Head of caudate nucleus (tissue), 42 donors: Measurements from ENCODE around the gene ZNF442.
A peak's percentile ranks its signal among the peaks of the same experiment; 100 is the strongest.
"Not testable (repeated sequence)": the region's sequence is repeated elsewhere in the genome, so short reads cannot be mapped to it uniquely, and the experiment has no call there.

Experiments used
- DNase-seq, 42 donors: peaks; one replicate each; pipeline versions ENCODE4 v3.0.0 to v3.0.0-alpha.2; 2020 to 2021; ENCODE audit warnings: mixed read lengths in 7 of 42
- intact Hi-C: fragments of 100-400 bp; cut with DNase I; formaldehyde crosslinking; loops from one replicate; pipeline ENCODE4 v1.15.0; 2022

The ZNF442 gene

GRCh38 chr19:12333162-12334159 is 32.0 kb downstream of the ZNF442 start, which contains the start of gene ZNF563:
Gene ZNF563 (minus strand): TSS chr19:12333633. CDS start chr19:12333482, 151 bp downstream.
- DNase-seq: peak; percentile 96 to 100 (median 99)
- intact Hi-C loops: no loop called here

GRCh38 chr19:12331211-12331941 is 34.1 kb downstream of the ZNF442 start:
- no peak for DNase-seq

GRCh38 chr19:12330340-12330739 is 35.1 kb downstream of the ZNF442 start:
- intact Hi-C loops: no loop called here
- DNase-seq: no peak

More at GRCh38 chr19:12331211-12331941, 34.1 kb downstream of the ZNF442 start:
- intact Hi-C loops: no loop called here

- intact Hi-C loops: no loop called here
- DNase-seq: no peak
Measured at GRCh38 chr19:12325690-12326089, 39.8 kb downstream of the ZNF442 start.

GRCh38 chr19:12318782-12319413 is 46.6 kb downstream of the ZNF442 start:
- intact Hi-C loops: no loop called here
- DNase-seq: no peak

- peak in 1 of 42 donors; percentile 3 for DNase-seq
- intact Hi-C loops: no loop called here
Measured at GRCh38 chr19:12314553-12314952, 50.9 kb downstream of the ZNF442 start.

- peak in 1 of 42 donors; percentile 26 for DNase-seq
- intact Hi-C loops: not testable (repeated sequence)
Measured at GRCh38 chr19:12308891-12309290, 56.6 kb downstream of the ZNF442 start.
